ENCODE data around the gene SETD6. TPM values are rescaled to one million over a fixed set of nuclear protein-coding genes. Genes with fewer than 3 reads are reported as not detected.

Gene SETD6
- total and polyA plus RNA-seq, 2 experiments from 2014 or later, result 23.8 to 47.6 TPM

GRCh38 chr16:58510776-58511628, 4.3 kb upstream of the SETD6 start:
- Histone ChIP-seq H3K27me3 (no peaks in the 10 kb centered on the region), H3K27ac (no peak overlapping the region), H3K9me3 (ENCODE audit: low read depth) (no peaks in the 10 kb centered on the region), H3K4me1 (ENCODE audit: low read depth) (no peaks in the 10 kb centered on the region), H3K36me3 (no peaks in the 10 kb centered on the region), H3K4me3 (no peak overlapping the region)
- TF ChIP-seq CTCF (IDR thresholded peaks at IDR 0.05; ENCODE audit: low read depth, low read length), result no peak
- DNase-seq (ENCODE audit: low read depth in 1 of 2, low spot score in 1 of 2), result no peak

DNA sequence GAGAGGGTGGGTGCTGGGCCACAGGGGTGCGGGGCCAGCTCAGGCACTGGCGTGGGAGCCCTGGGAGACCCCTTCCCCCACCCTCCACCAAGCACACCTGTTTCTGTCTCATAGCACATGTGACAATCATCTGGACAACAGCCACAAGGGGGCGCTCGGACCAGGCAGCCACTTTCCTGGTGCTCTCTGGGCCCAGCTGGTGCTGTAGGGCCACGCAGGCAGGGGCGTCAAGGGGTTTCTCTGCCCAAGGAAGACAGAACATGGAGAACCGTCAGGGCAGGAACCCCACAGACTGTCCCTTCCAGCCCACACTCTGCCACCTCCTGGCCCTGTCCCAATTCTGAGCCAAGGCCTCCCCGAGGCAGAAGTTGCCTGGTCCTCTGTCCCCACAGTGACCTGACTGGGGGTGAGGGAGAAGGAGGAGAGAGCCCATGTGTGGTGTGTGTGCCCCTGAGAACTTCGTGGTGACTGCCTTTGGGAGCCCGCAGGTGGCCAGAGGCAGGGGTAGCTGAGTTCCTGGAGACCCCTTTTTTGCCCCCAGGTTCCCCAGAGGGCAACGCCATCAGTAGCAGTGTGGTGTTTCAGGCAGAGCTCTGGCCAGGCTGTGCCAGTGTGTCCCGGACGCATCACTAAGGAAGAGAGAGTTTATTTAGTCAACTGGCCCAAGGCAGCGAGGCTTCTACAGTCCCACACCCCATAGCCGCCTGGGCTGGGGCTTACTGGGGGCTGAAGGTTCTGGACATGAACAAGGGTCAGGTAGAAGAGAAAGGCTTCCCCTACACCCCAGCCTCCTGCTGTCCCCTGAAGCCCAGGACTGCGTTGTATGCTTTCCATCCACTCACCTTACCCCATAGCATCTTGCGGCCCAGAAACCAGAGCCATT, 3.1 kb upstream of the SETD6 start:
- Histone ChIP-seq H3K4me3 (no peak overlapping the region), H3K4me1 (ENCODE audit: low read depth) (no peaks in the 10 kb centered on the region), H3K9me3 (ENCODE audit: low read depth) (no peaks in the 10 kb centered on the region), H3K27ac (no peak overlapping the region), H3K36me3 (peaks cover 5% of the 10 kb centered on the region), H3K27me3 (no peaks in the 10 kb centered on the region)
- peak; percentile 72 to 82 for DNase-seq (ENCODE audit: low read depth in 1 of 2, low spot score in 1 of 2)
- TF ChIP-seq CTCF (IDR thresholded peaks at IDR 0.05; ENCODE audit: low read depth, low read length), result peak; percentile 73

GRCh38 chr16:58513874-58514273, 1.4 kb upstream of the SETD6 start:
- H3K4me1 ChIP-seq (ENCODE audit: low read depth), result no peaks in the 10 kb centered on the region
- H3K4me3 ChIP-seq, result no peak overlapping the region
- H3K36me3 ChIP-seq, result peaks cover 22% of the 10 kb centered on the region
- no peaks in the 10 kb centered on the region for H3K9me3 ChIP-seq (ENCODE audit: low read depth)
- no peak for TF ChIP-seq CTCF (IDR thresholded peaks at IDR 0.05; ENCODE audit: low read depth, low read length)
- DNase-seq (ENCODE audit: low read depth in 1 of 2, low spot score in 1 of 2), result no peak
- H3K27me3 ChIP-seq, result no peaks in the 10 kb centered on the region
- no peak overlapping the region for H3K27ac ChIP-seq

DNA sequence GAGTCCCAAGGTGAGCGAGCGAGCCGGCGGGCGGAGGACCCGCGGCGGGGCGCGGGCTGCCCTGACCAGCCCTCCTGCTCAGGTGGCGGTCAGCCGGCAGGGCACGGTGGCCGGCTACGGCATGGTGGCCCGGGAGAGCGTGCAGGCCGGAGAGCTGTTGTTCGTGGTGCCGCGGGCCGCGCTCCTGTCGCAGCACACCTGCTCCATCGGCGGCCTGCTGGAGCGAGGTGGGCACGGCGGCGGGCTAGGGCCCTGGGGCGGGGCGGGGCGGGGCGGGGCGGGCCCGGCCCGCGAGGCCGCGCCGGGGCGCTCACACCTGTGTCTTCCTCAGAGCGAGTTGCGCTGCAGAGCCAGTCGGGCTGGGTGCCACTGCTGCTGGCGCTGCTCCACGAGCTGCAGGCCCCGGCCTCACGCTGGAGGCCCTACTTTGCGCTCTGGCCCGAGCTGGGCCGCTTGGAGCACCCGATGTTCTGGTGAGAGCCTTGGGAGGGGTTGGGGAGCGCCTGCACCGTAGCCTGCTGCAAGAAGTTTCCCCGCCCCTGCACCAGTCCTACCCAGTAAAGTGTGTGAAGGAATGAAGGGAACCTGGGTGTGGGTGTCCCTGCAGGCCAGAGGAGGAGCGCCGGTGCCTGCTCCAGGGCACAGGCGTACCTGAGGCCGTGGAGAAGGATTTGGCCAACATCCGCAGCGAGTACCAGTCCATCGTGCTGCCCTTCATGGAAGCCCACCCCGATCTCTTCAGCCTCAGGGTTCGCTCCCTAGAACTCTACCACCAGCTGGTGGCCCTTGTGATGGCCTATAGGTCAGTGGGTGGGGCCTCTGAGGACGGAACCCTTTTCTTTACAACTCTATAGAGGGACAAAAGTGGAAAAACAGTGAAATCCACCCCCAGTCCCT, 802 bp downstream of the SETD6 start:
- DNase-seq (ENCODE audit: low read depth in 1 of 2, low spot score in 1 of 2), result peak; percentile 6 to 37
- no peaks in the 10 kb centered on the region for H3K4me1 ChIP-seq (ENCODE audit: low read depth)
- peak overlapping the region; percentile 54 for H3K4me3 ChIP-seq
- no peaks in the 10 kb centered on the region for H3K9me3 ChIP-seq (ENCODE audit: low read depth)
- TF ChIP-seq CTCF (IDR thresholded peaks at IDR 0.05; ENCODE audit: low read depth, low read length), result no peak
- peaks cover 44% of the 10 kb centered on the region for H3K36me3 ChIP-seq
- H3K27ac ChIP-seq, result peak overlapping the region; percentile 90
- no peaks in the 10 kb centered on the region for H3K27me3 ChIP-seq

- peaks cover 51% of the 10 kb centered on the region for H3K36me3 ChIP-seq
- no peak overlapping the region for H3K27ac ChIP-seq
- H3K4me3 ChIP-seq, result no peak overlapping the region
Observed at GRCh38 chr16:58516768-58517107, 1.4 kb downstream of the SETD6 start.

More at GRCh38 chr16:58516768-58517107, 1.4 kb downstream of the SETD6 start:
- no peaks in the 10 kb centered on the region for H3K9me3 ChIP-seq (ENCODE audit: low read depth)
- H3K4me1 ChIP-seq (ENCODE audit: low read depth), result no peaks in the 10 kb centered on the region
- no peak for DNase-seq (ENCODE audit: low read depth in 1 of 2, low spot score in 1 of 2)
- no peaks in the 10 kb centered on the region for H3K27me3 ChIP-seq
- TF ChIP-seq CTCF (IDR thresholded peaks at IDR 0.05; ENCODE audit: low read depth, low read length), result no peak
